Stimulated activated naive CD4-positive, alpha-beta T cell (primary cell): ENCODE data around the gene BAIAP2L1.
"Not testable (repeated sequence)": the region's sequence is repeated elsewhere in the genome, so short reads cannot be mapped to it uniquely, and the experiment has no call there.

Experiments
- DNase-seq, 6 experiments: peaks; one replicate each; lab custom pipeline; 2025; lab: John Stamatoyannopoulos, UW

The BAIAP2L1 gene

GRCh38 chr7:98400542-98401340, at the start of gene BAIAP2L1:
BAIAP2L1 (minus strand) TSS chr7:98401090; CDS start chr7:98400852, 238 bp downstream.
- peak; percentile 57 to 83 (median 75) for DNase-seq

GRCh38 chr7:98448766-98449165, 47.9 kb upstream of the BAIAP2L1 start:
- no peak for DNase-seq

- DNase-seq = not testable (repeated sequence)
Measured at GRCh38 chr7:98440992-98441391, 40.1 kb upstream of the BAIAP2L1 start.

GRCh38 chr7:98439484-98439883, 38.6 kb upstream of the BAIAP2L1 start:
- no peak for DNase-seq

GRCh38 chr7:98434087-98434486, 33.2 kb upstream of the BAIAP2L1 start:
- DNase-seq = no peak

- no peak for DNase-seq
Measured at GRCh38 chr7:98429799-98430198, 28.9 kb upstream of the BAIAP2L1 start.

- no peak for DNase-seq
Measured at GRCh38 chr7:98423043-98423442, 22.2 kb upstream of the BAIAP2L1 start.

GRCh38 chr7:98420966-98421612, 20.2 kb upstream of the BAIAP2L1 start:
- peak in 5 of 6 experiments; percentile 25 to 60 (median 28) for DNase-seq

GRCh38 chr7:98419988-98420387, 19.1 kb upstream of the BAIAP2L1 start:
- not testable (repeated sequence) for DNase-seq

GRCh38 chr7:98419316-98419691, 18.4 kb upstream of the BAIAP2L1 start:
- DNase-seq = not testable (repeated sequence)

GRCh38 chr7:98418636-98419315, 17.9 kb upstream of the BAIAP2L1 start:
- no peak for DNase-seq

GRCh38 chr7:98418271-98418635, 17.4 kb upstream of the BAIAP2L1 start:
- peak in 1 of 6 experiments; percentile 16 for DNase-seq

- DNase-seq = not testable (repeated sequence)
Measured at GRCh38 chr7:98417604-98418270, 16.8 kb upstream of the BAIAP2L1 start.

GRCh38 chr7:98414205-98414900, 13.5 kb upstream of the BAIAP2L1 start:
- DNase-seq = no peak

GRCh38 chr7:98413655-98414054, 12.8 kb upstream of the BAIAP2L1 start:
- DNase-seq = not testable (repeated sequence)

GRCh38 chr7:98409843-98410242, 9.0 kb upstream of the BAIAP2L1 start:
- no peak for DNase-seq

GRCh38 chr7:98408146-98408545, 7.3 kb upstream of the BAIAP2L1 start:
- DNase-seq = not testable (repeated sequence)

GRCh38 chr7:98406827-98407226, 5.9 kb upstream of the BAIAP2L1 start:
- DNase-seq = no peak

- DNase-seq = no peak
Measured at GRCh38 chr7:98404840-98405239, 4.0 kb upstream of the BAIAP2L1 start.

GRCh38 chr7:98399890-98400541, 874 bp downstream of the BAIAP2L1 start:
- peak in 1 of 6 experiments; percentile 13 for DNase-seq

GRCh38 chr7:98399462-98399861, 1.4 kb downstream of the BAIAP2L1 start:
- no peak for DNase-seq
